Gastroesophageal sphincter (tissue), 4 donors: Measurements from ENCODE around the gene ASIC1. TPM values are rescaled to one million over a fixed set of nuclear protein-coding genes. Genes with fewer than 3 reads are reported as not detected.

ENCODE experiments used
- ATAC-seq: fragments of 150-250 bp; one replicate; pipeline ENCODE4 v1.9.1; 2016; ENCODE audit warnings: mild to moderate bottlenecking, moderate library complexity
- H3K27ac ChIP-seq, 4 donors: fragments of 200-600 bp; sonication (generic) in 3 of 4; 1 replicate in 3 of 4; 2 replicates in 1 of 4; pipeline ENCODE4 v1.5.1; 2016 to 2019
- H3K27me3 ChIP-seq: fragments of 200-600 bp; sonication (generic); one replicate; pipeline ENCODE4 v1.5.1; 2019
- H3K36me3 ChIP-seq, 2 donors: fragments of 200-600 bp; sonication (generic); one replicate each; pipeline ENCODE4 v1.5.1; 2019; ENCODE audit warnings: control low read depth in 1 of 2
- H3K4me1 ChIP-seq, 3 donors: fragments of 200-600 bp; sonication (generic); 1 replicate in 2 of 3; 2 replicates in 1 of 3; pipeline ENCODE4 v1.5.1; 2016 to 2019; ENCODE audit warnings: control low read depth in 2 of 3
- H3K4me3 ChIP-seq, 2 donors: fragments of 200-600 bp; sonication (generic); one replicate each; pipeline ENCODE4 v1.5.1; 2019; ENCODE audit warnings: mild to moderate bottlenecking in 1 of 2, moderate library complexity in 1 of 2
- H3K9me3 ChIP-seq, 3 donors: fragments of 200-600 bp; sonication (generic); one replicate each; pipeline ENCODE4 v1.5.1; 2017 to 2019; ENCODE audit warnings: control low read depth in 2 of 3
- EP300 ChIP-seq: sonication (generic); formaldehyde crosslinking; IDR thresholded peaks from one replicate; pipeline ENCODE4 v1.6.1; 2017; ENCODE audit warnings: antibody characterized with exemption, mild to moderate bottlenecking
- POLR2A ChIP-seq, 2 donors: fragments of 450-650 bp; IDR thresholded peaks; one replicate each; pipeline ENCODE4 v1.6.1; 2017; ENCODE audit warnings: antibody characterized with exemption in 2 of 2, mild to moderate bottlenecking in 2 of 2, moderate library complexity in 1 of 2
- POLR2AphosphoS5 ChIP-seq: sonication (generic); formaldehyde crosslinking; IDR thresholded peaks from one replicate; pipeline ENCODE4 v1.6.1; 2017; ENCODE audit warnings: antibody characterized with exemption
- WGBS, 2 donors: methylation state at CpG; one replicate each; pipeline ENCODE4 v1.1.5; 2018; ENCODE audit warnings: low coverage in 1 of 2; 5-methylcytosine and 5-hydroxymethylcytosine counted together
- total RNA-seq, 4 donors: library from RNA; depleted of rRNA; stranded (reverse); fragments of >200 nt; gene quantifications; one replicate each; pipeline ENCODE4 v1.1.0, GENCODE V29; 2016
- TF ChIP-seq, protein P1 (sequence below), 4 experiments: fragments of 200-600 bp in 2 of 4; fragments of 450-650 bp in 2 of 4; sonication (generic) in 1 of 4; IDR thresholded peaks; one replicate each; pipeline ENCODE4 v1.5.1; 2017 to 2019; ENCODE audit warnings: antibody characterized with exemption in 4 of 4, mild to moderate bottlenecking in 2 of 4, moderate library complexity in 2 of 4

The ASIC1 gene
- total RNA-seq, 4 donors from 2014 or later: 0.82 to 4.9 (median 3.1) TPM

GRCh38 chr12:50062728-50063460, 5.5 kb downstream of the ASIC1 start:
- no CpG with 5 or more reads among the region's 5 CpGs for WGBS, 2 donors
- Histone ChIP-seq H3K4me1 (peaks cover 0 to 20% (median 0%) of the 10 kb centered on the region in 3 donors), H3K27ac (no peak overlapping the region), H3K9me3 (no peaks in the 10 kb centered on the region), H3K4me3 (no peak overlapping the region), H3K27me3 (no peaks in the 10 kb centered on the region), H3K36me3 (no peaks in the 10 kb centered on the region)
- TF ChIP-seq POLR2A (IDR thresholded peaks at IDR 0.05): no peak
- no peak for TF ChIP-seq POLR2AphosphoS5
- TF ChIP-seq, protein P1, sequence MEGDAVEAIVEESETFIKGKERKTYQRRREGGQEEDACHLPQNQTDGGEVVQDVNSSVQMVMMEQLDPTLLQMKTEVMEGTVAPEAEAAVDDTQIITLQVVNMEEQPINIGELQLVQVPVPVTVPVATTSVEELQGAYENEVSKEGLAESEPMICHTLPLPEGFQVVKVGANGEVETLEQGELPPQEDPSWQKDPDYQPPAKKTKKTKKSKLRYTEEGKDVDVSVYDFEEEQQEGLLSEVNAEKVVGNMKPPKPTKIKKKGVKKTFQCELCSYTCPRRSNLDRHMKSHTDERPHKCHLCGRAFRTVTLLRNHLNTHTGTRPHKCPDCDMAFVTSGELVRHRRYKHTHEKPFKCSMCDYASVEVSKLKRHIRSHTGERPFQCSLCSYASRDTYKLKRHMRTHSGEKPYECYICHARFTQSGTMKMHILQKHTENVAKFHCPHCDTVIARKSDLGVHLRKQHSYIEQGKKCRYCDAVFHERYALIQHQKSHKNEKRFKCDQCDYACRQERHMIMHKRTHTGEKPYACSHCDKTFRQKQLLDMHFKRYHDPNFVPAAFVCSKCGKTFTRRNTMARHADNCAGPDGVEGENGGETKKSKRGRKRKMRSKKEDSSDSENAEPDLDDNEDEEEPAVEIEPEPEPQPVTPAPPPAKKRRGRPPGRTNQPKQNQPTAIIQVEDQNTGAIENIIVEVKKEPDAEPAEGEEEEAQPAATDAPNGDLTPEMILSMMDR (IDR thresholded peaks at IDR 0.05): no peak
- no peak for TF ChIP-seq EP300
- ATAC-seq: no peak

DNA sequence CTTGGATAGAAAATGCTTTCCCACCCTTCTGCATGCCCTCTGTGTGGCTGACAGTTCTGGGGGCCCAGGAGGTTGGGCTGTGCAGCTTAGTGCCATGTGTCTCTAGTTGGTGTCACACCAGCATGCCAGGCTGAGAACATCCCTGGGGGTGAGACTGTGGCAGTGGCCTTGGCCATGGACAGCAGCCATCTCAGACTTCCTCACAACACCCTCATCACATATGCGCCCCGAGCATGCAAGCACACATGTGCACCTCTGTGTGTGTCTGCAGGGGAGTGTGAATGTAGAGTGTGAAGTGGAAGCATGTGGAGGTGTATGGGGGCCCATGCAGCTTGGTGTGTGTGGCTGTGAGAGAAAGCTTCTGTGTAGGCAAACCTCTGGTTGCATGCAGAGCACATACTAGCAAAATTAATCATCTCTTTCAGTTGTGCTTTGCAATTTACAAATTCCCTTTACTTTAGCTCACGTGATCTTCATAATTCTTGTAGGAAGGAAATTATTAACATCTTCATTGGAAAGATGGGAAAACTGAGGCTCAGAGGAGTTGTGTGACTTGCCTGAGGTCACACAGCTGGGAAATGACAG, 8.4 kb downstream of the ASIC1 start:
- WGBS, 2 donors: 67 to 73% methylated on average over 1 to 2 of the region's 3 CpGs
- Histone ChIP-seq H3K27me3 (no peaks in the 10 kb centered on the region), H3K27ac (peak overlapping the region in 2 of 4 donors; percentile 32 to 40), H3K36me3 (no peaks in the 10 kb centered on the region), H3K4me1 (peaks cover 0 to 22% (median 0%) of the 10 kb centered on the region in 3 donors), H3K4me3 (no peak overlapping the region), H3K9me3 (no peaks in the 10 kb centered on the region)
- no peak for TF ChIP-seq POLR2AphosphoS5
- TF ChIP-seq, protein P1 (IDR thresholded peaks at IDR 0.05): no peak
- no peak for TF ChIP-seq POLR2A (IDR thresholded peaks at IDR 0.05)
- no peak for TF ChIP-seq EP300
- ATAC-seq: no peak

- ATAC-seq: peak; percentile 76
- H3K36me3 ChIP-seq: no peaks in the 10 kb centered on the region
- peak overlapping the region in 3 of 4 donors; percentile 32 to 45 (median 43) for H3K27ac ChIP-seq
- no peaks in the 10 kb centered on the region for H3K27me3 ChIP-seq
- H3K9me3 ChIP-seq: no peaks in the 10 kb centered on the region
- peaks cover 0 to 24% (median 0%) of the 10 kb centered on the region in 3 donors for H3K4me1 ChIP-seq
- no peak for TF ChIP-seq EP300
- no peak for TF ChIP-seq POLR2A (IDR thresholded peaks at IDR 0.05)
- TF ChIP-seq POLR2AphosphoS5: no peak
- TF ChIP-seq, protein P1 (IDR thresholded peaks at IDR 0.05): no peak
- 27 to 39% methylated on average over 3 to 5 of the region's 5 CpGs for WGBS, 2 donors
- no peak overlapping the region for H3K4me3 ChIP-seq
Observed at GRCh38 chr12:50066402-50066801, 9.0 kb downstream of the ASIC1 start.

DNA sequence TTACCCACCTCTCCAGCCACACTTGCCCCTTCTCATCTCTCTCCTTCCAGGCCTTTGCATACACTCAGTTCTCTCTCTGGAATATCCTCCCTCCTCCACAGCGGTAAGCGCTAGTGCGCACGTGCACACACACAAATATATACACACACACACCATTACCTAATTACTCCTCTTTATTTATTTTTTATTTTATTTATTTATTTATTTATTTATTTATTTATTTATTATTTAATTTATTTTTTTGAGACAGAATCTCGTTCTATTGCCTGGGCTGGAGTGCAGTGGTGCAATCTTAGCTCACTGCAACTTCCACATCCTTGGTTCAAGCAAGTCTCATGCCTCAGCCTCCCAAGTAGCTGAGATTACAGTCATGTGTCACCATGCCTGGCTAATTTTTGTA, 11.7 kb downstream of the ASIC1 start:
- no peaks in the 10 kb centered on the region for H3K36me3 ChIP-seq
- no peak for ATAC-seq
- no peak overlapping the region for H3K4me3 ChIP-seq
- WGBS, 2 donors: 90 to 96% methylated on average over 4 to 5 of the region's 5 CpGs
- peaks cover 0 to 24% (median 0%) of the 10 kb centered on the region in 3 donors for H3K4me1 ChIP-seq
- no peak overlapping the region for H3K27ac ChIP-seq
- no peak for TF ChIP-seq EP300
- TF ChIP-seq POLR2AphosphoS5: no peak
- TF ChIP-seq POLR2A (IDR thresholded peaks at IDR 0.05): no peak
- TF ChIP-seq, protein P1 (IDR thresholded peaks at IDR 0.05): no peak
- H3K27me3 ChIP-seq: no peaks in the 10 kb centered on the region
- H3K9me3 ChIP-seq: no peaks in the 10 kb centered on the region

- no peak for ATAC-seq
- Histone ChIP-seq H3K9me3 (no peaks in the 10 kb centered on the region), H3K4me3 (no peak overlapping the region), H3K4me1 (peaks cover 0 to 24% (median 0%) of the 10 kb centered on the region in 3 donors), H3K27ac (no peak overlapping the region), H3K36me3 (no peaks in the 10 kb centered on the region), H3K27me3 (no peaks in the 10 kb centered on the region)
- TF ChIP-seq EP300 (no peak), POLR2A (IDR thresholded peaks at IDR 0.05) (no peak), POLR2AphosphoS5 (no peak)
- 80 to 93% methylated on average over 1 to 3 of the region's 3 CpGs for WGBS, 2 donors
Observed at GRCh38 chr12:50069539-50069938, 12.1 kb downstream of the ASIC1 start.
